ENCODE data around the gene DIDO1. TPM values are rescaled to one million over a fixed set of nuclear protein-coding genes. Genes with fewer than 3 reads are reported as not detected.

Gene DIDO1
- total and polyA plus RNA-seq, 12 donors = 19.0 to 51.3 (median 37.3) TPM

- H3K4me1 ChIP-seq (replicated peaks in 1 of 2) = peaks cover 0 to 16% of the 10 kb centered on the region in 2 donors
- no peaks in the 10 kb centered on the region for H3K27me3 ChIP-seq
- no peaks in the 10 kb centered on the region for H3K36me3 ChIP-seq (replicated peaks in 1 of 2)
- WGBS, 4 donors = 82 to 92% (median 83%) methylated on average over 6 of the region's 6 CpGs
- H3K4me3 ChIP-seq = no peak overlapping the region
- H3K27ac ChIP-seq = no peak overlapping the region
- DNase-seq = peak in 1 of 7 donors; percentile 10
- intact Hi-C loops (cut with DNase I) = loop anchor here in 1 of 2 donors (5.0 kb wide), 1 partner anchor 134 kb away; the partner anchor contains the start of gene BHLHE23
- H3K9me3 ChIP-seq (replicated peaks in 1 of 3) = no peaks in the 10 kb centered on the region
- TF ChIP-seq POLR2A (IDR thresholded peaks at IDR 0.05) (no peak), CTCF (IDR thresholded peaks at IDR 0.05) (no peak)
Observed at GRCh38 chr20:62872862-62873261, 53.4 kb downstream of the DIDO1 start.

GRCh38 chr20:62872184-62872847 lies 54.0 kb downstream of the DIDO1 start:
- WGBS, 4 donors = 79 to 87% (median 82%) methylated on average over 18 of the region's 18 CpGs
- no peaks in the 10 kb centered on the region for H3K27me3 ChIP-seq
- H3K4me1 ChIP-seq (replicated peaks in 1 of 2) = peaks cover 0 to 15% of the 10 kb centered on the region in 2 donors
- H3K27ac ChIP-seq = no peak overlapping the region
- DNase-seq = no peak
- no peak overlapping the region for H3K4me3 ChIP-seq
- H3K36me3 ChIP-seq (replicated peaks in 1 of 2) = no peaks in the 10 kb centered on the region
- H3K9me3 ChIP-seq (replicated peaks in 1 of 3) = no peaks in the 10 kb centered on the region
- intact Hi-C loops (cut with DNase I) = loop anchor here in 1 of 2 donors (5.0 kb wide), 1 partner anchor 135 kb away; the partner anchor contains the start of gene BHLHE23
- TF ChIP-seq CTCF (IDR thresholded peaks at IDR 0.05) (no peak), POLR2A (IDR thresholded peaks at IDR 0.05) (no peak)

- WGBS, 4 donors = 89 to 95% (median 90%) methylated on average over 7 of the region's 7 CpGs
- TF ChIP-seq CTCF (IDR thresholded peaks at IDR 0.05) (no peak), POLR2A (IDR thresholded peaks at IDR 0.05) (no peak)
- Histone ChIP-seq H3K27me3 (no peaks in the 10 kb centered on the region), H3K9me3 (replicated peaks in 1 of 3) (no peaks in the 10 kb centered on the region), H3K27ac (no peak overlapping the region), H3K4me1 (replicated peaks in 1 of 2) (peaks cover 0 to 10% of the 10 kb centered on the region in 2 donors), H3K4me3 (no peak overlapping the region), H3K36me3 (replicated peaks in 1 of 2) (no peaks in the 10 kb centered on the region)
- no peak for DNase-seq
- intact Hi-C loops (cut with DNase I) = no loop called here
Observed at GRCh38 chr20:62864207-62864606, 62.1 kb downstream of the DIDO1 start.

GRCh38 chr20:62861726-62862336 lies 64.5 kb downstream of the DIDO1 start, which contains the start of gene TCFL5:
Gene TCFL5, minus strand, starts transcription at chr20:62861822. Its CDS starts 152 bp downstream, at chr20:62861670.
- Histone ChIP-seq H3K4me3 (peak within 1 kb of the TSS in 1 of 4 donors; percentile 65), H3K27ac (peak within 1 kb of the TSS in 2 of 5 donors; percentile 56 to 61), H3K36me3 (replicated peaks in 1 of 2) (no peaks in the 10 kb centered on the region), H3K4me1 (replicated peaks in 1 of 2) (peaks cover 0 to 10% of the 10 kb centered on the region in 2 donors), H3K27me3 (no peaks in the 10 kb centered on the region), H3K9me3 (replicated peaks in 1 of 3) (no peaks in the 10 kb centered on the region)
- 10 to 89% (median 26%) methylated on average over 1 to 67 of the region's 70 CpGs for WGBS, 4 donors
- intact Hi-C loops (cut with DNase I) = no loop called here
- no peak for TF ChIP-seq CTCF (IDR thresholded peaks at IDR 0.05)
- TF ChIP-seq POLR2A (IDR thresholded peaks at IDR 0.05) = no peak
- peak; percentile 83 to 93 (median 91) for DNase-seq
